Stomach (tissue), 4 donors: ENCODE results near the gene IFRD2.

Experiments used
- POLR2A ChIP-seq, 4 donors: fragments of 450-650 bp; IDR thresholded peaks; one replicate each; pipeline ENCODE4 v1.6.1; 2016; ENCODE audit warnings: antibody characterized with exemption in 4 of 4, control low read depth in 2 of 4, mild to moderate bottlenecking in 1 of 4, moderate library complexity in 1 of 4
- TF ChIP-seq, protein P1 (sequence below), 7 experiments: fragments of 450-650 bp in 4 of 7; fragments of 200-600 bp in 3 of 7; sonication (generic) in 3 of 7; IDR thresholded peaks; one replicate each; pipeline ENCODE4 v1.5.1; 2016 to 2019; ENCODE audit warnings: antibody characterized with exemption in 7 of 7, control low read depth in 2 of 7, mild to moderate bottlenecking in 1 of 7

DNA sequence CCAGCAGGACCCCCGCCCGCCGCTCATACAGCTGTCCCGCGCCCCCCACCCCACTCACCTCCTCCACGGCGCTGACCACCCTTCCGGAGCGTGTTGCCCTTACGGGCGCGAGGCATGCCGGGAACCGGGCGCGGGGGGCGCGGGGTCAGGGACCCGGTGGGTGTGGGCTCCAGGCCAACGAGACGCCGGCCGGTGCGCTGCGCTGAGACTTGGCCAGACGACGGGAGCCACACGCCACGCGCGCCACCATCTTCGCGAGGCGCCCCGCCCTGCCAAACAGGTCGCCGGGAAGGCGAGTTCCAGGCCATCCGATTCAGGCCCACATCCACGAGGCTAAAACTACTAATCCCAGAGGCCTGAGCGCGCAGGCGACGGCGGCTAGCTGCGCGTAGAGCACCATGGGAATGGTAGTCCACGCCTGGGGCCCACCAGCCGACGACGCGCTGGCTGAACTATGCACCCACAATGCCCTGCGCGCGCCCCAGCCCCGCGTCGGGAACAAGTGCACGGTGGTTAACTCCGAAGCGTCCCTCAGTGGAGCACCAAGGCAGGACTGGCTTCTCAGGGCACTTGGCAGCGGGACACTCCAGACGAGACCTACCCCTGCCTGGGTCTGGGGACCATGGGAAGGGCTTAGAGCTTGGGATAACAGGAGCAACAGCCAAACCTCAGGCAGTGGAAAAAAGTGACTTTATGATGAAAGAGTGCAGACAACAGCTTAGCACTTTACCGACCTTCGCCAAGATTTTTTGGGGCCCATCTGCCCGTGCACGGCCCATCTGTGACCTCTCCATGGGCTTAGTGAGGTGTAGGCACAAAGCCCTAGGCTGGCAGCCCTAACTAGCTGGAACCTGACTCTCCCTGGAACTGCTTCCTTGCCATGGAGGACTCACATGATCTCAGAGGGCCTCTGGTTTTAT lies at the start of gene IFRD2:
- TF ChIP-seq, protein P1, sequence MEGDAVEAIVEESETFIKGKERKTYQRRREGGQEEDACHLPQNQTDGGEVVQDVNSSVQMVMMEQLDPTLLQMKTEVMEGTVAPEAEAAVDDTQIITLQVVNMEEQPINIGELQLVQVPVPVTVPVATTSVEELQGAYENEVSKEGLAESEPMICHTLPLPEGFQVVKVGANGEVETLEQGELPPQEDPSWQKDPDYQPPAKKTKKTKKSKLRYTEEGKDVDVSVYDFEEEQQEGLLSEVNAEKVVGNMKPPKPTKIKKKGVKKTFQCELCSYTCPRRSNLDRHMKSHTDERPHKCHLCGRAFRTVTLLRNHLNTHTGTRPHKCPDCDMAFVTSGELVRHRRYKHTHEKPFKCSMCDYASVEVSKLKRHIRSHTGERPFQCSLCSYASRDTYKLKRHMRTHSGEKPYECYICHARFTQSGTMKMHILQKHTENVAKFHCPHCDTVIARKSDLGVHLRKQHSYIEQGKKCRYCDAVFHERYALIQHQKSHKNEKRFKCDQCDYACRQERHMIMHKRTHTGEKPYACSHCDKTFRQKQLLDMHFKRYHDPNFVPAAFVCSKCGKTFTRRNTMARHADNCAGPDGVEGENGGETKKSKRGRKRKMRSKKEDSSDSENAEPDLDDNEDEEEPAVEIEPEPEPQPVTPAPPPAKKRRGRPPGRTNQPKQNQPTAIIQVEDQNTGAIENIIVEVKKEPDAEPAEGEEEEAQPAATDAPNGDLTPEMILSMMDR (IDR thresholded peaks at IDR 0.05): no peak
- TF ChIP-seq POLR2A (IDR thresholded peaks at IDR 0.05): no peak
